Astrocyte (in vitro differentiated cells and primary cell): ENCODE data around the gene SORBS2. TPM values are rescaled to one million over a fixed set of nuclear protein-coding genes. Genes with fewer than 3 reads are reported as not detected.

ENCODE experiments used
- DNase-seq: peaks from one replicate; pipeline ENCODE4 v3.0.0-alpha.2; 2010; ENCODE audit warnings: low read depth
- FAIRE-seq: peaks from 2 replicates; lab custom pipeline; 2011; peaks lifted over from hg19 to GRCh38; lab: Jason Lieb, UNC
- H2AFZ ChIP-seq: 2 replicates; pipeline ENCODE4 v1.6.0; 2012; ENCODE audit warnings: low read depth, low read length, inconsistent platforms
- H3K27ac ChIP-seq: 2 replicates; pipeline ENCODE4 v1.5.1; 2011; ENCODE audit warnings: low read depth, low read length, inconsistent platforms
- H3K27me3 ChIP-seq: 2 replicates; pipeline ENCODE4 v1.6.0; 2011; ENCODE audit warnings: low read length, inconsistent platforms; ENCODE audit not compliant: insufficient read depth
- H3K36me3 ChIP-seq: 2 replicates; pipeline ENCODE4 v1.5.1; 2011; ENCODE audit warnings: low read length, inconsistent platforms; ENCODE audit not compliant: insufficient read depth
- H3K4me1 ChIP-seq: 2 replicates; pipeline ENCODE4 v1.5.1; 2011; ENCODE audit warnings: low read length, inconsistent platforms; ENCODE audit not compliant: insufficient read depth
- H3K4me2 ChIP-seq: 2 replicates; pipeline ENCODE4 v1.6.0; 2012; ENCODE audit warnings: low read length, inconsistent platforms
- H3K4me3 ChIP-seq: 2 replicates; pipeline ENCODE4 v1.5.1; 2011; ENCODE audit warnings: low read depth, mild to moderate bottlenecking, low read length, inconsistent platforms; ENCODE audit not compliant: insufficient read depth
- H3K79me2 ChIP-seq: 2 replicates; pipeline ENCODE4 v1.6.0; 2012; ENCODE audit warnings: mild to moderate bottlenecking, low read length, inconsistent platforms; ENCODE audit not compliant: insufficient read depth
- H3K9ac ChIP-seq: 2 replicates; pipeline ENCODE4 v1.6.0; 2012; ENCODE audit warnings: mild to moderate bottlenecking, low read length, inconsistent platforms
- H3K9me3 ChIP-seq: 2 replicates; pipeline ENCODE4 v1.5.1; 2012; ENCODE audit warnings: low read depth, mild to moderate bottlenecking, low read length, inconsistent platforms; ENCODE audit not compliant: insufficient read depth
- H4K20me1 ChIP-seq: 2 replicates; pipeline ENCODE4 v1.6.0; 2012; ENCODE audit warnings: low read length, inconsistent platforms; ENCODE audit not compliant: insufficient read depth
- H3K27ac Mint-ChIP-seq: one replicate; pipeline ENCODE4 v1.8.0; 2021; ENCODE audit warnings: mild to moderate bottlenecking, mixed read lengths; ENCODE audit not compliant: unreplicated experiment
- H3K27me3 Mint-ChIP-seq: one replicate; pipeline ENCODE4 v1.8.0; 2021; ENCODE audit warnings: low read depth, mixed read lengths; ENCODE audit not compliant: unreplicated experiment
- H3K36me3 Mint-ChIP-seq: one replicate; pipeline ENCODE4 v1.8.0; 2021; ENCODE audit warnings: low read depth, mixed read lengths; ENCODE audit not compliant: unreplicated experiment
- H3K4me1 Mint-ChIP-seq: one replicate; pipeline ENCODE4 v1.8.0; 2021; ENCODE audit warnings: low read depth, mixed read lengths; ENCODE audit not compliant: unreplicated experiment
- H3K4me3 Mint-ChIP-seq: one replicate; pipeline ENCODE4 v1.8.0; 2021; ENCODE audit warnings: mild to moderate bottlenecking, moderate library complexity, mixed read lengths; ENCODE audit not compliant: unreplicated experiment
- H3K9me3 Mint-ChIP-seq: one replicate; pipeline ENCODE4 v1.8.0; 2021; ENCODE audit warnings: mild to moderate bottlenecking, mixed read lengths; ENCODE audit not compliant: unreplicated experiment
- CTCF ChIP-seq: IDR thresholded peaks from 2 replicates; pipeline ENCODE4 v1.5.1; 2011; ENCODE audit warnings: low read depth, mild to moderate bottlenecking, inconsistent platforms, low read length, moderate library complexity; ENCODE audit not compliant: insufficient read depth
- EZH2 ChIP-seq: IDR thresholded peaks from 2 replicates; pipeline ENCODE4 v1.6.1; 2012; ENCODE audit warnings: mild to moderate bottlenecking, low read length, inconsistent platforms; ENCODE audit not compliant: insufficient read depth
- total RNA-seq: library from RNA; stranded (reverse); gene quantifications from 2 replicates; pipeline ENCODE4 v1.2.1, GENCODE V29; 2021

Gene SORBS2
- total RNA-seq, 1 donor from 2014 or later = 97.4 TPM

- no peak for DNase-seq
- Histone ChIP-seq H3K27ac (no peak overlapping the region), H3K9ac (no peak overlapping the region), H3K36me3 (no peaks in the 10 kb centered on the region), H3K4me1 (peaks cover 19% of the 10 kb centered on the region), H3K4me3 (no peak overlapping the region), H4K20me1 (no peaks in the 10 kb centered on the region), H3K27me3 (no peaks in the 10 kb centered on the region), H3K79me2 (no peaks in the 10 kb centered on the region), H2AFZ (no peak overlapping the region), H3K9me3 (no peaks in the 10 kb centered on the region), H3K4me2 (no peak overlapping the region)
- Mint-ChIP-seq H3K36me3 (no peaks in the 10 kb centered on the region), H3K4me1 (peaks cover 37% of the 10 kb centered on the region), H3K27ac (no peak overlapping the region), H3K27me3 (no peaks in the 10 kb centered on the region), H3K9me3 (no peaks in the 10 kb centered on the region), H3K4me3 (no peak overlapping the region)
- no peak for FAIRE-seq
- TF ChIP-seq CTCF (no peak), EZH2 (no peak)
Measured at GRCh38 chr4:185797596-185798338, 14.2 kb downstream of the SORBS2 start.

GRCh38 chr4:185797018-185797417 is 15.0 kb downstream of the SORBS2 start:
- FAIRE-seq (no peak), DNase-seq (no peak)
- Histone ChIP-seq H3K27me3 (no peaks in the 10 kb centered on the region), H3K4me3 (no peak overlapping the region), H2AFZ (no peak overlapping the region), H3K36me3 (no peaks in the 10 kb centered on the region), H3K79me2 (no peaks in the 10 kb centered on the region), H3K4me1 (peaks cover 26% of the 10 kb centered on the region), H4K20me1 (no peaks in the 10 kb centered on the region), H3K27ac (no peak overlapping the region), H3K4me2 (no peak overlapping the region), H3K9me3 (no peaks in the 10 kb centered on the region), H3K9ac (no peak overlapping the region)
- no peak overlapping the region for H3K27ac Mint-ChIP-seq
- TF ChIP-seq CTCF = no peak
- no peak for TF ChIP-seq EZH2
- no peaks in the 10 kb centered on the region for H3K36me3 Mint-ChIP-seq
- H3K9me3 Mint-ChIP-seq = no peaks in the 10 kb centered on the region
- peaks cover 44% of the 10 kb centered on the region for H3K4me1 Mint-ChIP-seq
- H3K4me3 Mint-ChIP-seq = no peak overlapping the region
- no peaks in the 10 kb centered on the region for H3K27me3 Mint-ChIP-seq

- TF ChIP-seq EZH2 (no peak), CTCF (no peak)
- Histone ChIP-seq H3K36me3 (no peaks in the 10 kb centered on the region), H2AFZ (no peak overlapping the region), H3K4me3 (no peak overlapping the region), H3K79me2 (no peaks in the 10 kb centered on the region), H3K27ac (no peak overlapping the region), H3K9me3 (no peaks in the 10 kb centered on the region), H4K20me1 (no peaks in the 10 kb centered on the region), H3K4me2 (no peak overlapping the region), H3K4me1 (peaks cover 27% of the 10 kb centered on the region), H3K9ac (no peak overlapping the region), H3K27me3 (no peaks in the 10 kb centered on the region)
- Mint-ChIP-seq H3K27me3 (no peaks in the 10 kb centered on the region), H3K36me3 (no peaks in the 10 kb centered on the region), H3K27ac (peak overlapping the region; percentile 55), H3K4me1 (peaks cover 53% of the 10 kb centered on the region), H3K9me3 (no peaks in the 10 kb centered on the region), H3K4me3 (no peak overlapping the region)
- DNase-seq (no peak), FAIRE-seq (no peak)
Measured at GRCh38 chr4:185796176-185796575, 15.8 kb downstream of the SORBS2 start.
